IMR-90 (cell line): ENCODE results near the gene DYNLRB1.

Experiments
- CHD1 ChIP-seq: IDR thresholded peaks from 2 replicates; pipeline ENCODE4 v1.6.1; 2012; ENCODE audit warnings: low read depth, low read length, improper control_type of control experiment
- NFE2L2 ChIP-seq: fragments of 150-350 bp; IDR thresholded peaks from 2 replicates; pipeline ENCODE4 v1.6.1; 2016; ENCODE audit warnings: low read depth, mild to moderate bottlenecking, low read length
- POLR2A ChIP-seq: IDR thresholded peaks from 2 replicates; pipeline ENCODE4 v1.6.1; 2012; ENCODE audit warnings: mild to moderate bottlenecking, low read depth, low read length
- SMC3 ChIP-seq: fragments of 150-350 bp; IDR thresholded peaks from 2 replicates; pipeline ENCODE4 v1.6.1; 2016; ENCODE audit warnings: low read depth, mild to moderate bottlenecking, antibody characterized with exemption, low read length, moderate library complexity
- TF ChIP-seq, protein P1 (sequence below): conservative IDR thresholded peaks from 2 replicates; pipeline ENCODE4 v1.5.1; 2012; ENCODE audit warnings: mild to moderate bottlenecking, low read depth, low read length, improper control_type of control experiment

DNA sequence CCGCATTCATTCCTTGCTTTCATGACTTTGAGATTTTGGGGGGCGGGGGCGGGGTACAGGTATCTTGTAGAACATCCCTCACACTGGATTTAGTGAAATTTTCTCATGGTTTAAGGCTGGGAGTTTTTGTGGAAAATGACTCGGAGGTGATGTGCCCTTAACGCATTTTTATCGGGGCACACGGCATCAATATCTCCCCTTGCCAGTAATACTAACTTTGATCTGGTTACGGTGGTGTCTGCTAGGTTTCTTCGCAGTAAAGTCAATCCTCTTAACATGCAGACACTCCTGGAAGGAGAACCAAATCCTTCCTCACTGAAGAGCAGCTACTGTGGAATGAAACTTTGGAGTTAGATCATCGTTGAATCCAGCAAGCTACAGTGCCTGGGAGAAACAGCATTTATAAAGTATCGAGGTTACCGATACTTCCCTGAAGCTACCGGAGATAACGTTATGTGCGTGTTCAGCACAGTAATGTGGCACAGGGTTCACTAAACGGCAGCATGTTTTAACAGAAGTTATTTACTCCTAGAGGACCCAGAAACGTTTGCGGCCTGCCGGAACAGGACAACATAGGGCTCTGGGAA is 1.2 kb upstream of the DYNLRB1 start:
- TF ChIP-seq SMC3 (no peak), POLR2A (no peak), CHD1 (no peak), NFE2L2 (no peak)
- TF ChIP-seq, protein P1, sequence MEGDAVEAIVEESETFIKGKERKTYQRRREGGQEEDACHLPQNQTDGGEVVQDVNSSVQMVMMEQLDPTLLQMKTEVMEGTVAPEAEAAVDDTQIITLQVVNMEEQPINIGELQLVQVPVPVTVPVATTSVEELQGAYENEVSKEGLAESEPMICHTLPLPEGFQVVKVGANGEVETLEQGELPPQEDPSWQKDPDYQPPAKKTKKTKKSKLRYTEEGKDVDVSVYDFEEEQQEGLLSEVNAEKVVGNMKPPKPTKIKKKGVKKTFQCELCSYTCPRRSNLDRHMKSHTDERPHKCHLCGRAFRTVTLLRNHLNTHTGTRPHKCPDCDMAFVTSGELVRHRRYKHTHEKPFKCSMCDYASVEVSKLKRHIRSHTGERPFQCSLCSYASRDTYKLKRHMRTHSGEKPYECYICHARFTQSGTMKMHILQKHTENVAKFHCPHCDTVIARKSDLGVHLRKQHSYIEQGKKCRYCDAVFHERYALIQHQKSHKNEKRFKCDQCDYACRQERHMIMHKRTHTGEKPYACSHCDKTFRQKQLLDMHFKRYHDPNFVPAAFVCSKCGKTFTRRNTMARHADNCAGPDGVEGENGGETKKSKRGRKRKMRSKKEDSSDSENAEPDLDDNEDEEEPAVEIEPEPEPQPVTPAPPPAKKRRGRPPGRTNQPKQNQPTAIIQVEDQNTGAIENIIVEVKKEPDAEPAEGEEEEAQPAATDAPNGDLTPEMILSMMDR: no peak
